K562 (cell line): Measurements from ENCODE around the gene CCDC169. TPM values are rescaled to one million over a fixed set of nuclear protein-coding genes. Genes with fewer than 3 reads are reported as not detected.
"Not testable (repeated sequence)": the region's sequence is repeated elsewhere in the genome, so short reads cannot be mapped to it uniquely, and the experiment has no call there.

Experiments used
- ATAC-seq: fragments of 200-7000 bp; cut with Tn5 transposase; 3 replicates; pipeline ENCODE4 v1.9.1; 2020; ENCODE audit warnings: moderate library complexity
- BruUV-seq: library from RNA; stranded (reverse); fragments of 400-500 nt; replicated peaks from 2 replicates; lab custom pipeline; 2021; lab: Mats Ljungman, UMichigan
- CTCF ChIA-PET: fragments of 300-600 bp; formaldehyde crosslinking; extraction: SDS; loops from one replicate; lab custom pipeline; 2021; ENCODE audit warnings: low intra/inter-chr PET ratio; lab: Yijun Ruan, JAX
- POLR2A ChIA-PET: fragments of 300-600, 350-650 bp; sonication (Branson Sonifier 250); formaldehyde crosslinking; extraction: SDS; loops from one replicate; lab custom pipeline; 2021; ENCODE audit warnings: antibody characterized with exemption, inconsistent platforms; lab: Yijun Ruan, JAX
- DNase-seq, 4 experiments: peaks; one replicate each; pipeline versions ENCODE4 v3.0.0 to v3.0.0-alpha.2; 2011 to 2018; ENCODE audit warnings: low spot score in 3 of 4, mixed read lengths in 3 of 4; ENCODE audit errors: extremely low read depth in 1 of 4
- FAIRE-seq: peaks from 2 replicates; lab custom pipeline; 2011; peaks lifted over from hg19 to GRCh38; lab: Jason Lieb, UNC
- H2AFZ ChIP-seq: 2 replicates; pipeline ENCODE4 v1.6.0; 2011; ENCODE audit warnings: low read depth, low read length, control low read depth, inconsistent platforms
- H3K27ac ChIP-seq: fragments of 200-600 bp; 3 replicates; pipeline ENCODE4 v1.8.0; 2011; ENCODE audit warnings: low read depth, mild to moderate bottlenecking, control low read depth, inconsistent platforms, low read length, moderate library complexity, mixed read lengths; ENCODE audit errors: extremely low read depth
- H3K27me3 ChIP-seq, 2 experiments: fragments of 300-600 bp in 1 of 2; 2 replicates in 1 of 2; 3 replicates in 1 of 2; pipeline versions ENCODE4 v1.6.0 to v1.8.0; 2011; ENCODE audit warnings: inconsistent platforms in 2 of 2, low read length in 2 of 2, mild to moderate bottlenecking in 1 of 2, mixed read lengths in 1 of 2, moderate library complexity in 1 of 2; ENCODE audit not compliant: control insufficient read depth in 2 of 2, insufficient read depth in 2 of 2
- H3K36me3 ChIP-seq: fragments of 300-600 bp; 3 replicates; pipeline ENCODE4 v1.8.0; 2011; ENCODE audit warnings: mild to moderate bottlenecking, low read length, inconsistent platforms; ENCODE audit not compliant: control insufficient read depth, insufficient read depth
- H3K4me1 ChIP-seq, 2 experiments: fragments of 200-600 bp in 1 of 2; replicated peaks in 1 of 2; 2 replicates in 1 of 2; 3 replicates in 1 of 2; pipeline versions ENCODE4 v1.5.1 to v1.8.0; 2011; ENCODE audit warnings: inconsistent platforms in 2 of 2, low read length in 2 of 2, mild to moderate bottlenecking in 1 of 2, mixed read lengths in 1 of 2, moderate library complexity in 1 of 2; ENCODE audit not compliant: control insufficient read depth in 2 of 2, insufficient read depth in 2 of 2
- H3K4me2 ChIP-seq: 2 replicates; pipeline ENCODE4 v1.6.1; 2011; ENCODE audit warnings: low read length, control low read depth, inconsistent platforms, mixed read lengths; ENCODE audit not compliant: insufficient read depth
- H3K4me3 ChIP-seq: fragments of 200-600 bp; sonication (generic), shearing (Covaris generic); 2 replicates; pipeline ENCODE4 v1.5.1; 2016; ENCODE audit warnings: control low read depth, inconsistent platforms
- H3K79me2 ChIP-seq: fragments of 200-600 bp; 3 replicates; pipeline ENCODE4 v1.8.0; 2011; ENCODE audit warnings: low read length, inconsistent platforms; ENCODE audit not compliant: control insufficient read depth, insufficient read depth
- H3K9ac ChIP-seq, 2 experiments: 2 replicates each; pipeline versions ENCODE4 v1.6.0 to v1.6.1; 2011; ENCODE audit warnings: low read depth in 2 of 2, low read length in 2 of 2, control low read depth in 1 of 2, inconsistent platforms in 1 of 2, mild to moderate bottlenecking in 1 of 2, mixed read lengths in 1 of 2; ENCODE audit not compliant: insufficient read depth in 1 of 2
- H3K9me1 ChIP-seq: one replicate; pipeline ENCODE4 v1.6.0; 2011; ENCODE audit warnings: inconsistent platforms, mild to moderate bottlenecking, low read length, moderate library complexity; ENCODE audit not compliant: control insufficient read depth, insufficient read depth
- H3K9me3 ChIP-seq: replicated peaks from 2 replicates; pipeline ENCODE4 v1.5.1; 2011; ENCODE audit warnings: low read depth, low read length, inconsistent platforms; ENCODE audit not compliant: control insufficient read depth, insufficient read depth
- H4K20me1 ChIP-seq: replicated peaks from 2 replicates; pipeline ENCODE4 v1.6.1; 2011; ENCODE audit warnings: low read length, inconsistent platforms, mixed read lengths; ENCODE audit not compliant: control insufficient read depth, insufficient read depth
- DDX20 ChIP-seq: fragments of 450-650 bp; IDR thresholded peaks from 2 replicates; pipeline ENCODE4 v1.6.1; 2016; ENCODE audit warnings: missing genetic modification characterization, low read depth, mild to moderate bottlenecking, missing compliant biosample characterization, moderate library complexity
- RBM17 ChIP-seq: fragments of 200-400 bp; formaldehyde crosslinking; IDR thresholded peaks from 2 replicates; pipeline ENCODE4 v1.6.1; 2017; ENCODE audit warnings: low read depth, mild to moderate bottlenecking, low read length, borderline replicate concordance
- ZNF3 ChIP-seq: fragments of 250-450 bp; sonication (Bioruptor Pico); IDR thresholded peaks from 2 replicates; pipeline ENCODE4 v1.5.0; 2021; ENCODE audit warnings: mild to moderate bottlenecking, moderate library complexity
- WGBS: fragments of 100-300 bp; shearing (Covaris generic); methylation state at CpG from one replicate; pipeline ENCODE4 v1.1.6; 2016; ENCODE audit warnings: low coverage, mixed read lengths; ENCODE audit not compliant: insufficient coverage; ENCODE audit errors: missing lambda C conversion rate; 5-methylcytosine and 5-hydroxymethylcytosine counted together
- in situ Hi-C: fragments of 300-500 bp; cut with MboI; formaldehyde crosslinking; loops from 4 replicates; pipeline ENCODE4 v1.15.0; 2018; ENCODE audit warnings: inconsistent platforms, mixed read lengths
- intact Hi-C: fragments of 100-400 bp; cut with micrococcal nuclease; formaldehyde crosslinking; loops from 2 replicates; pipeline ENCODE4 v1.14.2; 2022
- polyA plus RNA-seq, 8 experiments: library from polyadenylated mRNA; depleted of rRNA in 4 of 8; stranded (reverse) in 5 of 8; unstranded in 3 of 8; fragments of >200 nt; fragmentation: Nextera tagmentation in 2 of 8; fragmentation: Illumina TruSeq in 1 of 8; extraction: Ambion mirVana in 2 of 8; extraction: Trizol in 1 of 8; gene quantifications; 2 replicates each; pipeline versions ENCODE4 v1.2.1 to v1.2.3, GENCODE V29; 2011 to 2014; ENCODE audit warnings: inconsistent platforms in 1 of 8, missing spikeins in 1 of 8
- total RNA-seq, 7 experiments: library from RNA; depleted of rRNA in 6 of 7; stranded (reverse); fragments of >200 nt in 6 of 7; fragmentation: Illumina TruSeq in 2 of 7; extraction: Trizol in 2 of 7; gene quantifications; 2 replicates each; pipeline versions ENCODE4 v1.2.1 to v1.2.3, GENCODE V29; 2011 to 2021; ENCODE audit warnings: low replicate concordance in 1 of 7
- TF ChIP-seq, protein P1 (sequence below): fragments of 450-650 bp; IDR thresholded peaks from 2 replicates; pipeline ENCODE4 v1.6.1; 2016; ENCODE audit warnings: missing biosample characterization, missing genetic modification characterization

The CCDC169 gene
- total and polyA plus RNA-seq, 9 of the 15 experiments (the other 6 are each of a cell fraction or from before 2014, with no cell fraction given) = 6.8 to 22.0 (median 12.4) TPM

GRCh38 chr13:36302289-36302688 lies 4.7 kb upstream of the CCDC169 start:
- H3K9me1 ChIP-seq = no peaks in the 10 kb centered on the region
- H3K4me2 ChIP-seq = no peak overlapping the region
- no peak overlapping the region for H2AFZ ChIP-seq
- no peak overlapping the region for H3K4me3 ChIP-seq
- no TSS peak for BruUV-seq
- H3K27ac ChIP-seq = no peak overlapping the region
- no peak for DNase-seq
- H3K4me1 ChIP-seq = 0 out of 5 replicates have a peak, but pooled peaks cover 0 to 2% of the 10 kb centered on the region in 2 experiments
- TF ChIP-seq, protein P1, sequence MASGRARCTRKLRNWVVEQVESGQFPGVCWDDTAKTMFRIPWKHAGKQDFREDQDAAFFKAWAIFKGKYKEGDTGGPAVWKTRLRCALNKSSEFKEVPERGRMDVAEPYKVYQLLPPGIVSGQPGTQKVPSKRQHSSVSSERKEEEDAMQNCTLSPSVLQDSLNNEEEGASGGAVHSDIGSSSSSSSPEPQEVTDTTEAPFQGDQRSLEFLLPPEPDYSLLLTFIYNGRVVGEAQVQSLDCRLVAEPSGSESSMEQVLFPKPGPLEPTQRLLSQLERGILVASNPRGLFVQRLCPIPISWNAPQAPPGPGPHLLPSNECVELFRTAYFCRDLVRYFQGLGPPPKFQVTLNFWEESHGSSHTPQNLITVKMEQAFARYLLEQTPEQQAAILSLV = no peak
- TF ChIP-seq DDX20 (tag) = no peak
- TF ChIP-seq ZNF3 (CRISPR knock-in tag) = no peak
- TF ChIP-seq RBM17 = no peak
- ChIA-PET CTCF (no interaction called here), POLR2A (no interaction called here)
- H4K20me1 ChIP-seq = no peaks in the 10 kb centered on the region
- in situ Hi-C loops (no loop called here), intact Hi-C loops (no loop called here)
- no peaks in the 10 kb centered on the region for H3K27me3 ChIP-seq
- H3K36me3 ChIP-seq = peaks cover 8% of the 10 kb centered on the region; the same call in 2 of the 3 replicates
- H3K9me3 ChIP-seq = no peaks in the 10 kb centered on the region
- whole genome bisulfite sequencing = 58% methylated on average over 3 of the region's 3 CpGs
- H3K9ac ChIP-seq = no peak overlapping the region
- ATAC-seq = no peak
- peaks cover 5% of the 10 kb centered on the region; the same call in 2 of the 3 replicates for H3K79me2 ChIP-seq
- FAIRE-seq = no peak

DNA sequence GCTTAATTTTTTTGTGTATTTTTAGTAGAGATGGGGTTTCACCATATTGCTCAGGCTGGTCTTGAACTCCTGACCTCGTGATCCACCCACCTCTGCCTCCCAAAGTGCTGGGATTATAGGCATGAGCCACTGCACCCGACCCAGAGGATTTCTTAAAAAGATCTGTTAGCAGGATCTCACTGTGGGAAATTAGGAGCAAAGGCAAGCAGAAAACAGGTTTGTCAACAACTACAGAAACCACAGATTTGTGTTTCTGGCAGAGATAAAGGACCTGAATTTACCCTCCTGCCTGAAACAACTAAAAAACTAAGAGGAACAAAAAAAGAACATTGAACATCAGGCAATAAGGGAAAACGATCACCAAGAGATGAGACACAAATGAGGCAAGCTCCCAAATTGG lies 1.9 kb upstream of the CCDC169 start:
- FAIRE-seq, ATAC-seq, H3K36me3 ChIP-seq, H4K20me1 ChIP-seq, H3K4me2 ChIP-seq, H3K9ac ChIP-seq, H3K27ac ChIP-seq, in situ Hi-C loops, H2AFZ ChIP-seq, H3K4me3 ChIP-seq, H3K9me1 ChIP-seq, DNase-seq, H3K4me1 ChIP-seq, H3K9me3 ChIP-seq, CTCF ChIA-PET, BruUV-seq, intact Hi-C loops, H3K27me3 ChIP-seq: not testable (repeated sequence)
- peaks cover 19% of the 10 kb centered on the region for H3K79me2 ChIP-seq
- WGBS = 21% methylated on average over 3 of the region's 3 CpGs
- POLR2A ChIA-PET = interaction anchor here (0.6 kb wide), 1 partner anchor 1408 kb away, joined by 4 read pairs; no protein-coding TSS in a partner anchor
